Activated CD8-positive, alpha-beta memory T cell treated with anti-CD3 and anti-CD28 coated beads for 48 hours (primary cell): ENCODE results near the gene FAM81B.
"Not testable (repeated sequence)": the region's sequence is repeated elsewhere in the genome, so short reads cannot be mapped to it uniquely, and the experiment has no call there.

Source experiments
- DNase-seq, 3 experiments: peaks; one replicate each; pipeline ENCODE4 v3.0.0-alpha.2; 2020; ENCODE audit warnings: low read depth in 2 of 3, low spot score in 2 of 3

FAM81B gene

GRCh38 chr5:95390812-95391492 lies at the start of gene FAM81B:
Gene FAM81B, plus strand, starts transcription at chr5:95391366. Its CDS starts 24 bp downstream, at chr5:95391390.
- DNase-seq, result no peak

- not testable (repeated sequence) for DNase-seq
These were observed 49.7 kb upstream of the FAM81B start for GRCh38 chr5:95341444-95341843.

- no peak for DNase-seq
These were observed 43.6 kb upstream of the FAM81B start for GRCh38 chr5:95347506-95348120.

- no peak for DNase-seq
These were observed 40.5 kb upstream of the FAM81B start for GRCh38 chr5:95350631-95351030.

GRCh38 chr5:95352691-95353090 lies 38.5 kb upstream of the FAM81B start:
- DNase-seq, result no peak

- no peak for DNase-seq
These were observed 32.8 kb upstream of the FAM81B start for GRCh38 chr5:95358320-95358719.

- DNase-seq, result no peak
These were observed 32.3 kb upstream of the FAM81B start for GRCh38 chr5:95358848-95359247.

GRCh38 chr5:95360667-95361066 lies 30.5 kb upstream of the FAM81B start:
- DNase-seq, result not testable (repeated sequence)

- DNase-seq, result no peak
These were observed 25.7 kb upstream of the FAM81B start for GRCh38 chr5:95365302-95366095.

- DNase-seq, result no peak
These were observed 21.4 kb upstream of the FAM81B start for GRCh38 chr5:95369782-95370181.

GRCh38 chr5:95374061-95374460 lies 17.1 kb upstream of the FAM81B start:
- DNase-seq, result no peak

GRCh38 chr5:95375591-95375990 lies 15.6 kb upstream of the FAM81B start:
- DNase-seq, result no peak

- DNase-seq, result no peak
These were observed 12.0 kb upstream of the FAM81B start for GRCh38 chr5:95379133-95379532.

- no peak for DNase-seq
These were observed 11.0 kb upstream of the FAM81B start for GRCh38 chr5:95380103-95380628.

- DNase-seq, result no peak
These were observed 8.4 kb upstream of the FAM81B start for GRCh38 chr5:95382801-95383200.

- DNase-seq, result no peak
These were observed 6.5 kb upstream of the FAM81B start for GRCh38 chr5:95384485-95385213.

- no peak for DNase-seq
These were observed 5.8 kb upstream of the FAM81B start for GRCh38 chr5:95385334-95385733.

GRCh38 chr5:95391965-95392364 lies 799 bp downstream of the FAM81B start:
- not testable (repeated sequence) for DNase-seq

- DNase-seq, result no peak
These were observed 1.5 kb downstream of the FAM81B start for GRCh38 chr5:95392593-95393182.

GRCh38 chr5:95393279-95393678 lies 2.1 kb downstream of the FAM81B start:
- no peak for DNase-seq

GRCh38 chr5:95398989-95399388 lies 7.8 kb downstream of the FAM81B start:
- DNase-seq, result no peak
